Right renal cortex interstitium (tissue), 3 donors: ENCODE results near the gene EXOSC9. TPM values are rescaled to one million over a fixed set of nuclear protein-coding genes. Genes with fewer than 3 reads are reported as not detected.

Experiments
- DNase-seq, 3 donors: peaks; one replicate each; pipeline ENCODE4 v3.0.0-alpha.2; 2013; ENCODE audit warnings: low read depth in 3 of 3, low spot score in 2 of 3
- polyA plus RNA-seq, 3 donors: library from polyadenylated mRNA; unstranded; fragments of 120-200 nt; gene quantifications; one replicate each; pipeline ENCODE4 v1.2.1, GENCODE V29; 2013; ENCODE audit not compliant: insufficient read length in 3 of 3

Gene EXOSC9
- polyA plus RNA-seq, 3 donors, result 49.9 to 60.9 (median 59.8) TPM

- DNase-seq, result no peak
These were observed 12.2 kb upstream of the EXOSC9 start for GRCh38 chr4:121788896-121789295.

- DNase-seq, result no peak
These were observed 11.7 kb upstream of the EXOSC9 start for GRCh38 chr4:121789455-121789854.

- no peak for DNase-seq
These were observed 10.9 kb upstream of the EXOSC9 start for GRCh38 chr4:121789960-121790829.

GRCh38 chr4:121790976-121791375 is 10.1 kb upstream of the EXOSC9 start:
- DNase-seq, result no peak

- DNase-seq, result no peak
These were observed 9.6 kb upstream of the EXOSC9 start for GRCh38 chr4:121791481-121791880.

- no peak for DNase-seq
These were observed 8.2 kb upstream of the EXOSC9 start for GRCh38 chr4:121792966-121793365.

GRCh38 chr4:121794505-121795188 is 6.5 kb upstream of the EXOSC9 start:
- DNase-seq, result no peak

- DNase-seq, result no peak
These were observed 4.8 kb upstream of the EXOSC9 start for GRCh38 chr4:121796283-121796682.

GRCh38 chr4:121799208-121799823 is 1.8 kb upstream of the EXOSC9 start:
- DNase-seq, result no peak

GRCh38 chr4:121799867-121800501 is 1.1 kb upstream of the EXOSC9 start:
- DNase-seq, result no peak

GRCh38 chr4:121800638-121800960 is 524 bp upstream of the EXOSC9 start:
- DNase-seq, result no peak

- DNase-seq, result no peak
These were observed 572 bp downstream of the EXOSC9 start for GRCh38 chr4:121801715-121802075.

- DNase-seq, result no peak
These were observed 5.3 kb downstream of the EXOSC9 start for GRCh38 chr4:121806411-121806810.

- DNase-seq, result no peak
These were observed 10.0 kb downstream of the EXOSC9 start for GRCh38 chr4:121811122-121811521.

- DNase-seq, result no peak
These were observed 13.6 kb downstream of the EXOSC9 start for GRCh38 chr4:121814756-121815155.

- no peak for DNase-seq
These were observed 15.9 kb downstream of the EXOSC9 start for GRCh38 chr4:121817006-121817405.

- no peak for DNase-seq
These were observed 16.6 kb downstream of the EXOSC9 start for GRCh38 chr4:121817701-121818100.

GRCh38 chr4:121818215-121818614 is 17.1 kb downstream of the EXOSC9 start:
- DNase-seq, result no peak

- no peak for DNase-seq
These were observed 18.3 kb downstream of the EXOSC9 start for GRCh38 chr4:121819216-121819965.

GRCh38 chr4:121822047-121822446 is 20.9 kb downstream of the EXOSC9 start:
- no peak for DNase-seq
